Measurements from ENCODE around the gene ADAMTSL5.
"Not testable (repeated sequence)": the region's sequence is repeated elsewhere in the genome, so short reads cannot be mapped to it uniquely, and the experiment has no call there.

The ADAMTSL5 gene

GRCh38 chr19:1483131-1483978 lies 29.5 kb downstream of the ADAMTSL5 start:
- in situ Hi-C loops (cut with MboI; ENCODE audit: low sequenced_read_pairs) = no loop called here

GRCh38 chr19:1482361-1483130 lies 30.3 kb downstream of the ADAMTSL5 start:
- in situ Hi-C loops (cut with MboI; ENCODE audit: low sequenced_read_pairs) = no loop called here

DNA sequence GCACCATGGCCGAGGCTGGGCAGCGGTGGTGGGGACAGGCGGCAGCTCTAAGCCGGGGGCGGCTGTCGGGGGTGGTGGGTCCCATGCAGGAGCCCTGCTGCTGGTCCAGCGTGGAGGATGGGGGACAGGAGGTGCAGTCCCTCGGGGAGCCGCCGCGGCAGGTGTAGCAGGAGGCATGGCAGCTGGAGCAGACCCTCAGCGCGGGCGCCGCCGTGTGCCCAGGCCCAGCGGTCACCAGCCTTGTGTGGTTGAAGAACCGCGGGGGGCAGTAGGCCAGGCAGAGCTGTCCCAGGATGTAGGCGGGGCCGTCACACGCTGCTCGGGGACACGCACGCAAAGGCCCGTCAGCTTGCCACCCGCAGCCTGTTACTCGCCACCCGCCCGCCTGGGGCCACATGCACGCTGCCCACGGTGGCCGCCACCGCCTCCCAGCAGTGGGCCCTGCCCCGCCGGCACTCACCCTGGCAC lies 30.9 kb downstream of the ADAMTSL5 start:
- in situ Hi-C loops (cut with MboI; ENCODE audit: low sequenced_read_pairs) = no loop called here

- in situ Hi-C loops (cut with MboI; ENCODE audit: low sequenced_read_pairs) = no loop called here
These were observed 31.5 kb downstream of the ADAMTSL5 start for GRCh38 chr19:1481224-1481892.

DNA sequence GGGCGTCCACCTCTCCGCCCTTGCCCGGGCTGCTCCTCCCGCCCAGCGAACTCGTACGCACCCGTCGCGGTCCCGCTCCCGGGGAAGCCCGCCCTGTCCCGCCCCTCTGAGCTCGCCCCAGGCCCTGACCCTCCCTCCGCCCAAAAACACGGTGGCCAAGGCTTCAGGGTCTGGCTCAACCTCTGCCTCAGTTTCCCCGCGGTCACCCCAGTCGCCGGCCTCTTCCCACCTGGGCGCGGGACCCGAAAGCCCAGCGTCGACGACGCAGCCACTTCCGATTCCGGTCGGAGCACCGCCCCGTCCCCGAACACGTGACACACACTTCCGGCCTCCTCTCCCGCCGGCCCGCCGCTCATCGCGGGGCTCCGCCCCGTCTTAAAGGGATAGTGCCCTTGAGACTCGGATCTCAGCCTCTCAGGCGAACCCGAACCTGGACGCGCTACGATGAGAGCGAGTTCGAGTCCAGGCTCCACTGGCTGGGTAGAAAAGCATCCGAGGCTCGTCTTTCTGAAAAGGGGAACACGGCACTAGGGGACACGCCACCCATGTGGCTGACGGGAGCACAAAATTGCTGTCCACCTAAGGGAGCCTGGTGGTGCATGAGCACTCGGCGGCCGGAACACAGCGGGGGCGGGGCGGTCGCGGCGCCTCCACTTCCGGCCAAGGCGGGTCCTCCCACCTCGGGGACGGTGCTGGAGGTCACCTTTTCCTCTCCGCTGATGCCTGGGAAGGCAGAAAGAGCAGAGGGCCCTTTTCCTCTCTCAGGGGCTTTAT lies 33.7 kb downstream of the ADAMTSL5 start, which contains the start of gene C19orf25:
Gene C19orf25 (minus strand): TSS at position 282 of the 774 bp plus-strand sequence. CDS start 312 bp downstream, outside the sequence.
- in situ Hi-C loops (cut with MboI; ENCODE audit: low sequenced_read_pairs) = no loop called here

GRCh38 chr19:1477056-1477455 lies 35.8 kb downstream of the ADAMTSL5 start:
- in situ Hi-C loops (cut with MboI; ENCODE audit: low sequenced_read_pairs) = not testable (repeated sequence)

GRCh38 chr19:1475751-1476437 lies 36.9 kb downstream of the ADAMTSL5 start:
- in situ Hi-C loops (cut with MboI; ENCODE audit: low sequenced_read_pairs) = no loop called here

DNA sequence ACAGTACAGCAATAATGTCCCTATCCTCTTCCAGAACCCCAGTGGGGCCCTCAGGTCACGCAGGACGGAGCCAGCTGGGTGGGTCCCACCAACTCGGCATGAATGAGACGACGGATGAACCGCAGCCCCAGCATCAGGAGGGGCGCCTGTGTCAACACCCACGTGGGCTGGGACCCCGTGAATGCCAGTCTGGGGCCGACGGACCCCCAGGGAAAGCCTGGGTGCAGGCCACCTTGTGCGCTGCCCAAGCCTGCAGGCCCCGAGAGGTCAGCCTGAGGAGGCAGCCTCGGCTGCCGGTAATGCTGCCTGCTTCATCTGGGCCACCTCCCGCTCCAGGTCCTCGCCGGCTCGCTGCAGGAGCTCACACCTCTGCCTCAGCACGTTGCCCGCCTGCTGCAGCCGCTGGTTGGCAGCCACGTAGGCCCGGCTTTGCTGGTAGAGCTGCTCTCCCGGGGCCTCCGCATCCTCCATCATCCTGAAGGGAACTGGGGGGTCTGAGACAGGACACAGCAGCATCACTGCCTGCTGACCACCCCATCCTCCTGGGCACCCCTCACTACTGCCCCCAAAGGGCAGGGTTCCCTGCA lies 38.0 kb downstream of the ADAMTSL5 start:
- in situ Hi-C loops (cut with MboI; ENCODE audit: low sequenced_read_pairs) = no loop called here

- in situ Hi-C loops (cut with MboI; ENCODE audit: low sequenced_read_pairs) = no loop called here
These were observed 38.6 kb downstream of the ADAMTSL5 start for GRCh38 chr19:1474011-1474764.

GRCh38 chr19:1473085-1473851 lies 39.6 kb downstream of the ADAMTSL5 start:
- in situ Hi-C loops (cut with MboI; ENCODE audit: low sequenced_read_pairs) = no loop called here

DNA sequence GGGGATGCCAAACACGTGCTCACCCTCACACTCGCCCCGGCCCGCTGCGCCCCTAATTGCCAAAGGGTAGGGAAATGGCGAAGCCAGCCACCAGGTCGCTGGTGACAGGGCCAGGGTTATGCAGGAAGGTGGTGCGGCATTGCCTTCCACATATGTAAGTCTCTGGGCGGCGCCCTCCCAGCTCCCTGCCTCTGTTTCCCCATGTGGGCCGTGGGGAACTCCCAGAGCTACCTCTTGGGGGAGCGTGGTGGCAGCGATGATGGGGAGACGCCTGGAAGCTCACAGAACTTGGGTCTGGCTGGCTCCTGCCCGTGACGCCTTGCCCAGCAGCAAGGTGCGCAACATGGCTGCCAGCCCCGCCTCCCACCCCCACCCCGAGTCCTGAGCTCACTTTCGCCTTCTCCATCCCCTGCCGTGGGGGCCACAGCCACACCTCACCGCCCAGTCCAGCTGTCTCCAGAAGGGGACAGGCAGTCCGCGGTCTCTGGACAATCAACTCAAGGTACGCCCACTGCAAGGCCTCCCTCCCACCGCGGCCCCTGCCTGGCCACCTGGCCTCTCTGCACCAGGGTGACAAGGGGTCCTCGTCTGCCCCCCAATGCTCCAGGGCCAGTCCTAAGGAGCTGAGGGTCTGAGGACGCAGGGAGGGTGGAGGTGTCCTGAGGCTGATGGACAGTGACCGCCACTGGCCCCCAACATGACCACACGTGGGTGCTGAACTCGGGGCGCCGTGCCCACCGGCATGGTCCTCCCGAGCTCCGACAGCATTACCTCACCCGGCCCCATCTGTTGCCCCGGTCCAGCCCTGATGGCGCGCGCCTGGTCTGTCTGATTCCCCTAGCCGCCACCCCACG lies 40.4 kb downstream of the ADAMTSL5 start:
- in situ Hi-C loops (cut with MboI; ENCODE audit: low sequenced_read_pairs) = no loop called here

DNA sequence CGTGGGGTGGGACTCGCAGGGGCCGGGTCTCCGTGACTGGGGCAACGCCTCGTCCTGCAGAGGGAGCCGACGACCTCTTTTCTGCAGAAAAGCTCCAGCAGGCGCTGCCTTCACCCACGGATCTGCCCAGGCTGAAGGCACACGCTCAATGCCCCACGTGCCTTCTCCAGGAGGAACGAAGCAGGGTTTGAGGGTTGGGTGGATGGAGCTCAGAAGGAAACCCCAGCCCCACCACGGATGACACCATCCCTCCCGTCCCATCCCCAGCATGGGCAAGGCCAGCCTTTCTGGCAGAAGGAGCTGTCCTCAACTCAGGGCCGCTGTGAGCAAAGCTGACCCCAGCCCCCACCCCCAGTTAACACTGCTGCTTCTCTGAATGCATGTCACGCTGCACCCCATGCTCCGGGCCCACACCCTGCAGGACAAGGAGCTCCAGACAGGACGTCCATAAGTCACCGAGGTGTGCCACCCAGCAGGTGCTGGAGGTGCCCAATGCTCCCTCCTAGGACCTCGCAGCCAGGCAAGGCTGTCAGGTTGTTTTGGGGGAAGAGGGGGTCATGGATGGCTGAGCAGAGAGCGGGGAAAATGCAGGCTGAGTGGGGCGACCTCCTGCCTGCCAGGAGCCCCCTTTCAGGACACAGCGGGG lies 41.2 kb downstream of the ADAMTSL5 start:
- in situ Hi-C loops (cut with MboI; ENCODE audit: low sequenced_read_pairs) = no loop called here

- in situ Hi-C loops (cut with MboI; ENCODE audit: low sequenced_read_pairs) = no loop called here
These were observed 41.8 kb downstream of the ADAMTSL5 start for GRCh38 chr19:1471010-1471514.

- in situ Hi-C loops (cut with MboI; ENCODE audit: low sequenced_read_pairs) = no loop called here
These were observed 42.4 kb downstream of the ADAMTSL5 start for GRCh38 chr19:1470305-1471009.

DNA sequence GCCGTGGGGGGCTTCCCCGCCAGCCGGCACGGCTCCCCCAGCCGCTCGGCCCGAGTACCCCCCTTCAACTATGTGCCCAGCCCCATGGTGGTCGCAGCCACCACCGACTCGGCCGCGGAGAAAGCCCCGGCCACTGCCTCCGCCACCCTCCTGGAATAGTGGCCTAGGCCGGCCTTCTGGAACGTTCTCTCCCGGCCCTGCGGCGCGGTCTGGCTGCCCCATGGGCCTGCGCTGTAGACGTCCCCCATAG lies 42.8 kb downstream of the ADAMTSL5 start:
- in situ Hi-C loops (cut with MboI; ENCODE audit: low sequenced_read_pairs) = no loop called here
